Brain pericyte (primary cell): Measurements from ENCODE around the gene KANK3.
A peak's percentile ranks its signal among the peaks of the same experiment; 100 is the strongest.
"Not testable (repeated sequence)": the region's sequence is repeated elsewhere in the genome, so short reads cannot be mapped to it uniquely, and the experiment has no call there.

Source experiments
- DNase-seq: peaks from one replicate; pipeline ENCODE4 v3.0.0-alpha.2; 2012; ENCODE audit warnings: low read depth, low spot score

The KANK3 gene

GRCh38 chr19:8320564-8321066 lies 22.4 kb downstream of the KANK3 start:
- DNase-seq, result no peak

GRCh38 chr19:8319807-8320520 lies 23.1 kb downstream of the KANK3 start:
- DNase-seq, result no peak

DNA sequence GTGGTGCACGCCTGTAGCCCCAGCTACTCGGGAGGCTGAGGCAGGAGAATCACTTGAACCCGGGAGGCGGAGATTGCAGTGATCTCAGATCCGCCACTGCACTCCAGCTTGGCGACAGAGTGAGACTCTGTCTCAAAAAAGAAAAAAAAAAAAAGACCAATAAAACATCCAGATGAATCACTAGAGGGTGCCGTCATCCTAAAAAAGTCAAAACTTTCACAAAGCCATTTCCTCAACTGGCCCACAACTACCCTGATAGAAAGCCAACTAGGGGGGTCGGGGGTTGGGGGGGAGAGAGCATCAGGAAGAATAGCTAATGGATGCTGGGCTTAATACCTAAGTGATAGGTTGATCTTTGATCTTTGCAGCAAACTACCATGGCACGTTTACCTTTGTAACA lies 24.2 kb downstream of the KANK3 start:
- not testable (repeated sequence) for DNase-seq

DNA sequence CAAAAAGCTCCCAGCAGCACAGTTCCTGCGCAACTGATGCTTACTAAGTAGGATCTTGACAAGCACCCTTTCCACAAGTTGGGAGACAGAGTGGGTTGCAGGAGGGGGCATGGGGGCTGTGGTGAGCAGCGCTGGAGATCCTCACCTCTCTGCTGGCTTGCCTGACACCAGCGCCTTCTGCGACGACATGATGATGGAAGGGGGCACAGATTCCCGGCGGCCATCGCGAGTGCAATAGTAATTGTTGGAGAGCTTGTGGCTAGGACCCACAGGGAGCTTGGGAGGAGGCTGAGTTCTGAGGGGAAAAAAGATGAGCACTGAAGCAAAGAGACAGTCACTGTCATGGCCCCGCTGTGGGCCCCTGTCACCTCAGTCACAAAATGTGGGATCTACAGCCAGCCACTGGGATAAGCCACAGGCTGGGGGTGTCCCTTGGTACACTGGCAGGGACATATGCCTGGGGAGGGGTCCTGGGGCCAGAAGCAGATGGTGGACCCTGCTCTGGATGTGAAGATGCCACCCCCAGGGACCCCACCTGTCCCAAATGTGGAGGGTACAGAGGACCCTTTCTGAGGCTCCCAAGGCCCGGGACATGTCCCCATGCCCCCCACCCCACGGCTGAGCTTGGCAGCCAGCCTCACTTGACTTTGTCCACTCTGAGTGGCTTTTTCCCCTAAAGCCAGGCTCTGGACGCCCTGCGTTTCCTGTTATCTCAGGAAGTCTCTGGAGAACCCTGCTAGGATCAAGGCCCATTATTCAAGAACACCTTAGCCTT lies 26.5 kb downstream of the KANK3 start:
- DNase-seq, result no peak

GRCh38 chr19:8314981-8315640 lies 28.0 kb downstream of the KANK3 start:
- DNase-seq, result not testable (repeated sequence)

DNA sequence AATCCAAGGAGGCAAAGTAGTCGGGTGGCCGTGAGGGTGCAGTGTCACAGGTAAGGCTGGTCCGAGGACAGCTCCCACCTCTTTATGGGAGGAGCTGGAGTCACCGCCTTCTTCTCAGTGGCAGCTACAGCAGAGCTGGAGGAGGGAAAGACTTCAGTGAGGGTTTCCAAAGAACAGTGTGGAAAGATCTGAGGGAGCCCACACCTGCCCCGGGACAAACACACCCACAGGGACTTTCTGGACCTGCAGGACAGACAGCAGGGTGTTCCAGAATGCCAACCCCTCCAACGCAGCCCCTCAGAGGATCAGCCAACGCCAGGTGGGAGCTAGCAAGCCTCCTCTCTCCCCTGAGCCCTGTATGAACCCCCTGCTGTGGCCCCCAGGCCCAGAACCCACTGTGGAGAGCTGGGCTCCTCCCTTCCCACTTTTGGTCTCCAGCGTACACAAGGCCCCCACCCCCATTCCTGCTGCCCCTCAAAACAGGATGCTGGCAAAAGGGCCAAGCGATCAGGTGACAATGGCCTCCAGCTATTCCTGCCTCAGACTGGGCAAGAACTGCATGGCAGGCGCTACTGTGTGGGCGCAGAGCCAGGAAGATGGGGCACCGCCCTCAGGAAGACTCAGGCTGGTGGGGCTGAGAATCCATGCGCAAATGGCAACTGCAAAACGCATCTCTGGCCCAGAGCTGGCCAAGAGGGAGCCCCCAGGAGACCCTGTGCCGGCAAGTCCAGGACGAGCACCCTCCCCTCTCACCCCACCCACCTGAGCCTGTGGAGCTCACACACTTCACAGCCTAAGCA lies 31.4 kb downstream of the KANK3 start:
- DNase-seq, result no peak

- no peak for DNase-seq
Measured at GRCh38 chr19:8310342-8311055, 32.6 kb downstream of the KANK3 start.

DNA sequence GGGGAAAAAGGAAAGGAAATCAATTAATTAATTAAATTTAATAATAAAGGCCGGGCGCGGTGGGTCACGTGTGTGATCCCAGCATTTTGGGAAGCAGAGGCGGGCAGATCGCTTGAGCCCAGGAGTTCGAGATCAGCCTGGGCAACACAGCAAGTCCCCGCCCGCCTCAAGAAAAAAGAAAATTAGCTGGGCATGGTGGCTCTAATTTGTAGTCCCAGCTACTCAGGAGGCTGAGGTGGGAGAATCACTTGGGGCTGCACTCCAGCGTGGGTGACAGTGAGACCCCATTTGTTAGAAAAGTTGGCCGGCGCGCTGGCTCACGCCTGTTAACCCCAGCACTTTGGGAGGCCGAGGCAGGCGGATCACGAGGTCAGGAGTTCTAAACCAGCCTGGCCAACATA lies 34.2 kb downstream of the KANK3 start:
- no peak for DNase-seq

DNA sequence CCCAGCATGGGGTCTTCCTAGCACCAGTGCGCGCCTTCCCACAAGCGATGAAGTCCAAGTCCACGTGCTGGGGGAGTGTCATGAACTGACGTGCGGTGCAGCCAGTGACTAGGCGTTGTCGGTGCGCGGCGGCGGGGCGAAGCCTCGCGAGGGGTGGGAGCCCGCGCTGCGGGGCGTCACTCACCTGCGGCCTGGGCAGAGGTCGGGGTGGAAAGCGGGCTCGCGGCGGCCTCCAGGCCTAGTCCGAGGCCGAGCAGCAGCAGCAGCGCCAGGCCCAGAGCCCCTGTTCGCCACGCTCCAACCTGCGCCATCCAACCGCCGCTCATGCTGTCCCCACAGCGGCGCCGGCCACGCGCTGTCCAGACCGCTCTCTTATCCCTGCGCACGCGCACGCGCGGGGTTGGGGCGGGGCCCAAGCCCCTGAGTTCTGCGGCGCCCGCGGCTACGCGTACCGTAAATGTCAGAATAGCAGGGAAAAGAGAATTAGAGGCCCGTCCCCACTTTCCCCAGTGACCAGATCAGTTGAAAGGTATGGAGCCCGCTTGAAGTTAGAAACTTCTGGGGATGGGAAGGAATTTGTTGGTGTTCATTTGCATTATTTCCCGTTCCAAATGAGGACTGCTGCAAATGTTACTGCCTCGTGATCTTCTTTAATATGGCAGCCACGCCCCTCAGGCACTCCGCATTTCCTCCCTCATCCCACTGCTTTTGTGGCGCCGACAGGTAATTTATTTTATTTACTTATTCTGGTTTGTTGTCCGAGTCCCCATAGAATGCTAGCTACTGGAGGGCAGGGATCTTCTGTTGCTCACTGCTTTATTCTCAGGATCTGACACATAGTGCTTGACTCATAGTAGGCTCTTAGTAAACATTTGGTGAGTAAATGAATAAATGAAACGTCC lies 34.8 kb downstream of the KANK3 start, which contains the start of gene CD320:
CD320 (minus strand) TSS at position 394 of the 902 bp plus-strand sequence; CDS start at position 326, 68 bp downstream.
- peak; percentile 66 for DNase-seq

GRCh38 chr19:8307400-8307964 lies 35.6 kb downstream of the KANK3 start:
- DNase-seq, result no peak

GRCh38 chr19:8306235-8307054 lies 36.6 kb downstream of the KANK3 start:
- no peak for DNase-seq

GRCh38 chr19:8305798-8306197 lies 37.3 kb downstream of the KANK3 start:
- DNase-seq, result no peak

GRCh38 chr19:8304841-8305621 lies 38.0 kb downstream of the KANK3 start:
- DNase-seq, result no peak

- no peak for DNase-seq
Measured at GRCh38 chr19:8302734-8303133, 40.3 kb downstream of the KANK3 start.

- DNase-seq, result no peak
Measured at GRCh38 chr19:8302357-8302691, 40.7 kb downstream of the KANK3 start.

GRCh38 chr19:8291337-8291736 lies 51.7 kb downstream of the KANK3 start:
- DNase-seq, result not testable (repeated sequence)

DNA sequence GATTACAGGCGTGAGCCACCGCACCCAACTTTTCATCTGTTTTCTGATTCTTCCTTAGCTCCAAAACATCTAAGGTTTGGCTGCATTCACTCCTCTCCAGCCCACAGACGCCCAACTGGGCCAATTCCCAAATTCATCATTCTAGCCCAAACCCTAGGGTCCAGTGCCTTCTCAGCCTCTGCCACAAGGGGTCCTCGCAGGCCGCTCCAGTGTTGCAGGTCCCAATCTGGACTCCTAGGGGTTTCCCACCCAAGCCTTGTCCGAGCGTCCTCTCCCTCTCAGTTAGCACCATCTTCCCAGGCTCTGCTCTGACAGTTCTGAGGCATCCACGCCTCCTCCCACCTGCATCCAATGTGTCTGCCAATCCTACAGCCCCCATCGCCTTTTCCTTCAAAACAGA lies 66.6 kb downstream of the KANK3 start:
- not testable (repeated sequence) for DNase-seq
